ENCODE data around the gene ZC3H8.

DNA sequence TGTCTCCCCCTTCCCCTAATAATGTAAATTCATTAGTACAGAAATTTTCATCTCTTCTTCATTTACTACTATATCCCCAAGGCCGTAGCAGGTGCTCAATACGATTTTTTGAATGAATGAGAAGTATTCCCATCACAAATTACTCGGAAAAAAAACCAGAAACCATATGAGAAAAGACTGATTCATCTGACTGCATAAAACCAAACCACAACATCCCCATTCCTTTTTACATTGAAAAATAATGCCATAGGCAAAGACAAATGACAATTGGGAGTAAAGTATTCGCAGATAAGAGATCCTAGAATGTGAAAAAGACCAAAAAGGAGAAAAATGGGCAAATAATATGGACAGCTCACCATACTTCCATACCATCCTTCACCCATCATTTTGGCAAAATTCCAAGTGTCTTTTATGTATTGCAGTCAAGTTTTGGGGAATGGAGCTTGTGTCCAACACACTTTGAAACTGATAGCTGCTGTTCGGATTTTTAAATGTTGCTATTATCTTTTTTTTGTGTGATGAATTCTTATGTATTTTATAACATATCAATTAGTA lies 1.5 kb downstream of the ZC3H8 start:
- TF ChIP-seq CTCF (IDR thresholded peaks at IDR 0.05) (no peak), POLR2A (IDR thresholded peaks at IDR 0.05) (no peak)
